A204.1 (cell line): ENCODE results near the gene CFAP97D1.

Source experiments
- FAIRE-seq: peaks from 2 replicates; lab custom pipeline; 2012; peaks lifted over from hg19 to GRCh38; lab: Jason Lieb, UNC

Gene CFAP97D1

DNA sequence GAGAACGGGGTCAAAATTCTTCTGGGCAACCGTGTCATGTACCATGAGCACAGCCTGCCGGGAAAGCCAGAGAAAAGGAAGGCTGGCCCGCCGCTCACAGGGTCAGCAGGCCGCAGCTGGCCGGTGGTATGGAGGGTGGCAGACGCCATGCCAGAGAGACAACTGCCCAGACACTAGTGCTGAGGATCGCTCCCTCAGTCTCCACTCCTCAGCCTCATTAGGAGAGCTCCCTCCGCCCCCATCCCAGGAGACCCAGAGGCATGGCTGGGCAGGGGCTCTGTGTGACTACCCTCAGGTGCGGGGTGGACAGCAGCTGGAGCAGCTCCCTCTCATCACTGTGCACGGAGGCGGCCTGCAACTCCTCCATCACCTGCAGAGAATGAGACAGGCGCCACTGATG is 49.5 kb downstream of the CFAP97D1 start:
- FAIRE-seq = no peak

GRCh38 chr17:43830510-43831140 is 50.4 kb downstream of the CFAP97D1 start:
- no peak for FAIRE-seq

- FAIRE-seq = no peak
Measured at GRCh38 chr17:43831633-43832032, 51.4 kb downstream of the CFAP97D1 start.

DNA sequence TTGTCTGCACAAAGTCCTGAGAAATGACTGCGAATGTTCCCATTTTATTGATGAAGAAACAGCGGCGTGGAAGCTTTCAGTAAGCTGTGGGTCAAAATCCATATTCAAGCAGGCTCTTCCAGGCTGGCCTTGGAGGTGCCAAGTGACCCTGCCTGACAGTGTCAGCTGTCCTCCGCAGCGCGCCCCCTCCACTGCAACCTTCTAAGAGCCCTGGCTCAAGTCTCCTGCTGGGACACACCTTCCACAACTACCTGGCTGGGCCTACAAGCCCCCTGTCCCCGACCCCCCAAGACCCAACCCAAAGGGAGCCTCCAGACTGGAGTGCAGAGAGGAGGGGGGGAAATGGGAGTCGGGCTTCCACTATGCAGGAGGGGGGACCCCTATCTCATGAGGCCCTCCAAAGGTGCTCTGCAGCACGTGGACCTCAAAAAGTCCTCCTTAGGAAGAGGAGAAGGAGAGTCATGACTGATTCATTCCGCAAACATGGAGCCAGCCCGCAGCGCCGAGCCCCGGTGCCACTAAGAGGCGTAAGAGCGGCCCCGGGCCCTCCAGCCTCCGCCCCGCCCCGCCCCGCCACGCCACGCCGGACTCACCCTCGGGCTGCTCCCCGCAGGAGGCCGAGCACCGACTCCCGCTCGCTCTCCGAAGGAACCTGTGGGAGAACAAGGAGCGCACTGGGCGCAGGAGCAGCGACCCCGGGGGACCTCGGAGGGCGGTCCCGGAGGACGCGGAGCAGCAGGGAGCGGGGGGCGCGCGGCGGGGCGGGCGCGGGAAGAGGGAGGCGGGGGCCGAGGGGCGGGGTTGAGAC is 52.1 kb downstream of the CFAP97D1 start:
- no peak for FAIRE-seq

DNA sequence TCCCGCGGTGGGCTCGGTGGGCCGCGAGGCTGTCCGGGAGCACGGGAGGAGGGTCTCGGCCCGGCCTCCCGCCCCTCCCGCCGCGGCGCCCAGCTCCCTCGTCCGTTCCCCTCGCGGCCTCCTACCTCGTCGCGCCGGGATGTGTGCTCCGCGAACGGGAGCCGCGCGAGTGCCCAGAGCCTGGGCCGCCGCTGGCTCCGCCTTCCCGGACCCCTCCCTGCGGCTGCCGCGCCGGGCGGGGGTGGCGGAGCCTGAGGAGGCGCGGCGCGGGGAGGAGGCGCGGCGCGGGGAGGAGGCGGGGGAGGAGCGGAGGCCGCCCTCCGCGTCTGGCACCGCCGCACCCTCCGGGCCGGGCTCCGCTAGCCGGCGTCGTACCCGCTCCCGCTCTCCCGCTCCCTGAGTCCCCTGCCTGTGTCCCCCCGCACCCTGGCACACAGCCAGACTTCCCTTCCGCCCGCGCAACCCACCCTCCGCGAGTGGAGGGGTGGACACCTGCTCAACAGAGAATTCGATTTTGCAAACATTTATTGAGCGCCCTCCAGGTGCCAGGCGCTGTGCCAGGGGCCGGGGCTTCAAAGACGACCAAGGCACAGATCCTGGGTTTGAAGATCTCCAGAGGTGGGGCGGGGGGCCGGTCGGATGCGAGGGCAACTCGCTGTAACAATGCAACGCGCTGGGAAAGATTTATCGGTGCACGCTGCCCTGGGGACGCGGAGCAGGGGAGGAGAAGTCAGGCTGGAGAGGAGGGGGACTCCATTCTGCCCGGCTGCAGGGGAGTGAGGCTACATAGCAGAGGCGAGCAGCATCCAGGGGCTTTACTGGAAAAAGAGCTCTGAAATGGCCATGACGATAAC is 53.0 kb downstream of the CFAP97D1 start, which contains the start of gene MPP3:
TSS of gene MPP3 (minus strand) at position 171 of the 854 bp plus-strand sequence. CDS start 1,240 bp downstream, outside the sequence.
- FAIRE-seq = no peak

DNA sequence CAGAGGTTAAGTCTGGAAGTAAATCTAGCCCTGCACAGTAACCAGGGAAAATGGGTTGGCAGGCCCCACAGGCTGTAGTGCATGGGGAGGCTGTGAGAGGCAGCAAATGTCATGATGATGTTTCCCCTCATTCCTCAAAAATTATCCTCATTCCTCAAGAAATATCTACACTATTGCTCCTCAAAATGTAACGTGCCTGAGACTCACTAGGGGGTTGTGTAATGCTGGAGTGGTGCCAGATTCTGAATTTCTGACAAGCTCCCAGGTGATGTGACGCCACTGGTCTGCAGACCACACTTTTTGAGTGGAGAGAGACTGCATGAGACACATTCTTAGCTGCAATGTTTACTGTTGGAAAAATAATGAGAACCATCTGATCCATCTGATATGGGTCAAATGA is 53.9 kb downstream of the CFAP97D1 start:
- no peak for FAIRE-seq
